IMR-90 (cell line): ENCODE data around the gene NOSTRIN. TPM values are rescaled to one million over a fixed set of nuclear protein-coding genes. Genes with fewer than 3 reads are reported as not detected.

ENCODE experiments used
- ATAC-seq: fragments of 200-7000 bp; cut with Tn5 transposase; 2 replicates; pipeline ENCODE4 v1.9.1; 2020; ENCODE audit warnings: low read depth, mild to moderate bottlenecking, moderate library complexity
- BruUV-seq: library from RNA; stranded (reverse); fragments of 400-500 nt; replicated peaks from 2 replicates; lab custom pipeline; 2021; lab: Mats Ljungman, UMichigan
- CTCF ChIA-PET: fragments of 300-600 bp; formaldehyde crosslinking; extraction: SDS; loops from one replicate; lab custom pipeline; 2021; ENCODE audit warnings: antibody characterized with exemption; lab: Yijun Ruan, JAX
- POLR2A ChIA-PET: fragments of 300-600 bp; sonication (Branson Sonifier 250); formaldehyde crosslinking; loops from one replicate; lab custom pipeline; 2022; ENCODE audit warnings: antibody characterized with exemption; ENCODE audit not compliant: unreplicated experiment; lab: Charles Lee
- DNase-seq: peaks from one replicate; pipeline ENCODE4 v3.0.0; 2013
- H2AFZ ChIP-seq: replicated peaks from 2 replicates; pipeline ENCODE3; 2013; ENCODE audit warnings: low read length, mild to moderate bottlenecking; ENCODE audit not compliant: poor library complexity
- H2AK5ac ChIP-seq: 2 replicates; pipeline ENCODE4 v1.6.1; 2013; ENCODE audit warnings: low read depth, low read length, inconsistent platforms
- H2AK9ac ChIP-seq: replicated peaks from 2 replicates; pipeline ENCODE3; 2013; ENCODE audit warnings: mild to moderate bottlenecking, low read depth, low read length, moderate library complexity; ENCODE audit not compliant: poor library complexity
- H2BK120ac ChIP-seq: 2 replicates; pipeline ENCODE4 v1.6.1; 2013; ENCODE audit warnings: low read depth, low read length, inconsistent platforms
- H2BK15ac ChIP-seq: 3 replicates; pipeline ENCODE4 v1.6.1; 2013; ENCODE audit warnings: low read depth, low read length, inconsistent platforms
- H2BK20ac ChIP-seq: 2 replicates; pipeline ENCODE4 v1.6.1; 2013; ENCODE audit warnings: low read depth, mild to moderate bottlenecking, inconsistent platforms, low read length, moderate library complexity
- H2BK5ac ChIP-seq: 2 replicates; pipeline ENCODE4 v1.6.1; 2013; ENCODE audit warnings: mild to moderate bottlenecking, low read depth, low read length, inconsistent platforms; ENCODE audit not compliant: poor library complexity, severe bottlenecking
- H3K14ac ChIP-seq: replicated peaks from 2 replicates; pipeline ENCODE4 v1.6.1; 2013; ENCODE audit warnings: low read depth, low read length, inconsistent platforms
- H3K18ac ChIP-seq: 2 replicates; pipeline ENCODE4 v1.6.1; 2013; ENCODE audit warnings: low read depth, low read length, control low read depth
- H3K23ac ChIP-seq: 2 replicates; pipeline ENCODE4 v1.6.1; 2013; ENCODE audit warnings: low read depth, low read length, inconsistent platforms
- H3K27ac ChIP-seq: 2 replicates; pipeline ENCODE4 v1.5.1; 2013; ENCODE audit warnings: mild to moderate bottlenecking, control low read depth, low read length; ENCODE audit not compliant: insufficient read depth
- H3K27me3 ChIP-seq: 2 replicates; pipeline ENCODE4 v1.6.1; 2013; ENCODE audit warnings: low read length; ENCODE audit not compliant: control insufficient read depth, insufficient read depth
- H3K36me3 ChIP-seq: 2 replicates; pipeline ENCODE4 v1.6.1; 2013; ENCODE audit warnings: low read length, mixed read lengths; ENCODE audit not compliant: control insufficient read depth, insufficient read depth
- H3K4ac ChIP-seq: 2 replicates; pipeline ENCODE4 v1.6.1; 2013; ENCODE audit warnings: low read depth, low read length, inconsistent platforms
- H3K4me1 ChIP-seq: 2 replicates; pipeline ENCODE4 v1.6.1; 2013; ENCODE audit warnings: low read length, mixed read lengths; ENCODE audit not compliant: control insufficient read depth, insufficient read depth
- H3K4me2 ChIP-seq: 2 replicates; pipeline ENCODE4 v1.6.1; 2013; ENCODE audit warnings: low read depth, mild to moderate bottlenecking, control low read depth, low read length, moderate library complexity
- H3K4me3 ChIP-seq: 2 replicates; pipeline ENCODE4 v1.5.1; 2013; ENCODE audit warnings: low read depth, mild to moderate bottlenecking, control low read depth, low read length, moderate library complexity; ENCODE audit not compliant: insufficient read depth
- H3K56ac ChIP-seq: 2 replicates; pipeline ENCODE4 v1.6.1; 2013; ENCODE audit warnings: low read length, inconsistent platforms; ENCODE audit not compliant: insufficient read depth; ENCODE audit errors: extremely low read depth
- H3K79me1 ChIP-seq, 2 experiments: 2 replicates each; pipeline ENCODE4 v1.6.1; 2013; ENCODE audit warnings: low read length in 2 of 2, inconsistent platforms in 1 of 2, low read depth in 1 of 2
- H3K9ac ChIP-seq: 2 replicates; pipeline ENCODE4 v1.6.1; 2013; ENCODE audit warnings: low read depth, low read length, control low read depth
- H3K9me1 ChIP-seq: 2 replicates; pipeline ENCODE4 v1.6.1; 2013; ENCODE audit warnings: low read length, inconsistent platforms; ENCODE audit not compliant: insufficient read depth
- H3K9me3 ChIP-seq: 2 replicates; pipeline ENCODE4 v1.6.1; 2013; ENCODE audit warnings: low read length; ENCODE audit not compliant: control insufficient read depth, insufficient read depth
- H4K20me1 ChIP-seq: 2 replicates; pipeline ENCODE4 v1.6.1; 2013; ENCODE audit warnings: low read length, inconsistent platforms; ENCODE audit not compliant: insufficient read depth
- H4K5ac ChIP-seq: 2 replicates; pipeline ENCODE4 v1.6.1; 2013; ENCODE audit warnings: mild to moderate bottlenecking, low read depth, low read length, control low read depth
- H4K8ac ChIP-seq, 2 experiments: 2 replicates each; pipeline ENCODE4 v1.6.1; 2013; ENCODE audit warnings: low read depth in 2 of 2, low read length in 2 of 2, control low read depth in 1 of 2, inconsistent platforms in 1 of 2
- H4K91ac ChIP-seq: 2 replicates; pipeline ENCODE4 v1.6.1; 2013; ENCODE audit warnings: low read depth, low read length, inconsistent platforms; ENCODE audit not compliant: insufficient read depth
- MAFK ChIP-seq: IDR thresholded peaks from 2 replicates; pipeline ENCODE4 v1.6.1; 2012; ENCODE audit warnings: low read depth, low read length, improper control_type of control experiment
- MAZ ChIP-seq: IDR thresholded peaks from 2 replicates; pipeline ENCODE4 v1.6.1; 2012; ENCODE audit warnings: low read depth, mild to moderate bottlenecking, low read length, improper control_type of control experiment, moderate library complexity, borderline replicate concordance
- RAD21 ChIP-seq: IDR thresholded peaks from 2 replicates; pipeline ENCODE4 v1.6.1; 2012; ENCODE audit warnings: low read length, improper control_type of control experiment
- RCOR1 ChIP-seq: IDR thresholded peaks from 2 replicates; pipeline ENCODE4 v1.6.1; 2012; ENCODE audit warnings: mild to moderate bottlenecking, low read length, improper control_type of control experiment; ENCODE audit not compliant: insufficient replicate concordance
- RFX5 ChIP-seq: IDR thresholded peaks from 2 replicates; pipeline ENCODE4 v1.8.0; 2012; ENCODE audit warnings: low read depth, mild to moderate bottlenecking, low read length, moderate library complexity
- SMC3 ChIP-seq: fragments of 150-350 bp; IDR thresholded peaks from 2 replicates; pipeline ENCODE4 v1.6.1; 2016; ENCODE audit warnings: low read depth, mild to moderate bottlenecking, antibody characterized with exemption, low read length, moderate library complexity
- WGBS, 2 experiments: methylation state at CpG; one replicate each; pipeline versions ENCODE4 v1.1.5 to v1.1.7; 2013; ENCODE audit warnings: missing lambda C conversion rate in 2 of 2; ENCODE audit not compliant: insufficient read length in 1 of 2; ENCODE audit errors: extremely low coverage in 2 of 2; 5-methylcytosine and 5-hydroxymethylcytosine counted together
- dilution Hi-C: fragments of 300-500 bp; cut with HindIII; formaldehyde crosslinking; loops from one replicate; pipeline ENCODE4 v1.14.3; 2018; ENCODE audit warnings: low sequenced_read_pairs; ENCODE audit not compliant: unreplicated experiment
- in situ Hi-C: fragments of 300-500 bp; cut with MboI; formaldehyde crosslinking; loops from 3 replicates; pipeline ENCODE4 v1.14.3; 2019; ENCODE audit warnings: low sequenced_read_pairs, inconsistent platforms, mixed read lengths
- intact Hi-C: fragments of 100-400 bp; cut with micrococcal nuclease; formaldehyde crosslinking; loops from 2 replicates; pipeline ENCODE4 v1.10.0; 2022
- polyA plus RNA-seq, 3 experiments: library from polyadenylated mRNA; depleted of rRNA; stranded (reverse); fragments of >200 nt; gene quantifications; 2 replicates each; pipeline ENCODE4 v1.2.3, GENCODE V29; 2012; ENCODE audit warnings: low replicate concordance in 1 of 3
- total RNA-seq: library from RNA; depleted of rRNA; stranded (reverse); fragments of >200 nt; gene quantifications from 2 replicates; pipeline ENCODE4 v1.2.3, GENCODE V29; 2012

The NOSTRIN gene
- total and polyA plus RNA-seq, 2 of the 4 experiments (the other 2 are of a cell fraction), result 0.15 to 0.18 TPM

DNA sequence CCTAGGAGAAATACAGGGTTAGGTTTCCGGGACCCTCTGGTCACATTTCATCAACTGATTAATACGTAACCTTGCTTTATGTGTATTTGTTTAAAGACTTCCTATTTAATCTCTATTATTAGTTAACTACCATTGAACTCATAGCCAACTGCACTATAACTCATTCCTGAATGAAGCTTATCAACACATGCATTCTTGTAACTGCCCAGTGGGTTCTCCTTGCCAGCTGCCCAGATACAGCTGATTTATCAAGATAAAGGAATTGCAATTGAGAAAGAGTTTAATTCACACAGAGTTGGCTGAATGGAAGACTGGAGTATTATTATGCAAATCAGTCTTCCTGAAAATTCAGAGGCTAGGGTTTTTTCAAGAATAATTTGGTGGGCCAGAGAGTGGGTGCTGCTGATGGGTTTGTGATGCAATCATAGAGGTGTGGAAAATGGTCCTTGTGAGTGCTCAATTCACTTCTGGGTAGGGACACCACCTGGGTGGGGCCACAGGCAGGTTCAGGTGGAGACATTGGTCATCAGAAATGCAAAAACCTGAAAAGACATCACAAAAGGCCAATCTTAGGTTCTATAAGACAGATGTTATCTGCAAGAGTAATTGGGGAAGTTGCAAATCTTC lies 21.1 kb upstream of the NOSTRIN start:
- no peak overlapping the region for H2BK120ac ChIP-seq
- H2AK9ac ChIP-seq, result no peak overlapping the region
- no peak overlapping the region for H3K18ac ChIP-seq
- no peak overlapping the region for H3K4me3 ChIP-seq
- WGBS, 2 experiments, result no CpG with 5 or more reads among the region's 2 CpGs
- H4K5ac ChIP-seq, result no peak overlapping the region
- dilution Hi-C loops (no loop called here), in situ Hi-C loops (no loop called here), intact Hi-C loops (no loop called here)
- no peak overlapping the region for H3K4me2 ChIP-seq
- H3K9me1 ChIP-seq, result no peaks in the 10 kb centered on the region
- no peak overlapping the region for H4K8ac ChIP-seq
- TF ChIP-seq RAD21 (no peak), RFX5 (no peak), SMC3 (no peak), MAFK (no peak), MAZ (no peak), RCOR1 (no peak)
- ATAC-seq (no peak), DNase-seq (no peak)
- H3K27me3 ChIP-seq, result no peaks in the 10 kb centered on the region
- H2AK5ac ChIP-seq, result no peak overlapping the region
- H2AFZ ChIP-seq, result no peak overlapping the region
- H2BK15ac ChIP-seq, result no peak overlapping the region
- no peak overlapping the region for H3K4ac ChIP-seq
- H3K79me1 ChIP-seq, result no peaks in the 10 kb centered on the region
- BruUV-seq, result no TSS peak
- no peaks in the 10 kb centered on the region for H3K4me1 ChIP-seq
- ChIA-PET POLR2A (no interaction called here), CTCF (no interaction called here)
- H3K14ac ChIP-seq, result no peak overlapping the region
- H3K23ac ChIP-seq, result no peak overlapping the region
- no peaks in the 10 kb centered on the region for H3K36me3 ChIP-seq
- H2BK5ac ChIP-seq, result no peak overlapping the region
- H3K27ac ChIP-seq, result no peak overlapping the region
- H3K9ac ChIP-seq, result no peak overlapping the region
- no peak overlapping the region for H2BK20ac ChIP-seq
- no peaks in the 10 kb centered on the region for H4K20me1 ChIP-seq
- no peak overlapping the region for H4K91ac ChIP-seq
- no peaks in the 10 kb centered on the region for H3K9me3 ChIP-seq
- no peak overlapping the region for H3K56ac ChIP-seq
